ENCODE results near the gene ZNF764. TPM values are rescaled to one million over a fixed set of nuclear protein-coding genes. Genes with fewer than 3 reads are reported as not detected.

The ZNF764 gene
- total RNA-seq, 1 donor from 2014 or later: 3.6 TPM

GRCh38 chr16:30554557-30555314 is 3.4 kb downstream of the ZNF764 start:
- Histone ChIP-seq H3K79me2 (ENCODE audit: low read depth) (peaks cover 22% of the 10 kb centered on the region), H2AFZ (replicated peaks) (no peak overlapping the region), H3K9ac (no peak overlapping the region), H3K4me1 (no peaks in the 10 kb centered on the region), H3K27ac (no peak overlapping the region), H3K9me3 (ENCODE audit: low read depth) (no peaks in the 10 kb centered on the region), H3K36me3 (no peaks in the 10 kb centered on the region), H3F3A (ENCODE audit: low read depth) (peaks cover 20% of the 10 kb centered on the region), H3K4me2 (no peak overlapping the region), H3K4me3 (no peak overlapping the region), H3K27me3 (no peaks in the 10 kb centered on the region), H4K20me1 (ENCODE audit: low read depth) (no peaks in the 10 kb centered on the region)
- H3K4me3 Mint-ChIP-seq: no peak overlapping the region
- no peak overlapping the region for H3K27ac Mint-ChIP-seq
- peaks cover 2% of the 10 kb centered on the region for H3K9me3 Mint-ChIP-seq
- TF ChIP-seq EZH2phosphoT487 (IDR thresholded peaks at IDR 0.05): no peak
- TF ChIP-seq EZH2 (IDR thresholded peaks at IDR 0.05): no peak
- TF ChIP-seq CTCF (IDR thresholded peaks at IDR 0.05): no peak
- H3K4me1 Mint-ChIP-seq: peaks cover 17% of the 10 kb centered on the region
- peaks cover 6% of the 10 kb centered on the region for H3K27me3 Mint-ChIP-seq (ENCODE audit: insufficient read depth, low read depth)
- peaks cover 21% of the 10 kb centered on the region for H3K36me3 Mint-ChIP-seq
- DNase-seq (ENCODE audit: low spot score): no peak

DNA sequence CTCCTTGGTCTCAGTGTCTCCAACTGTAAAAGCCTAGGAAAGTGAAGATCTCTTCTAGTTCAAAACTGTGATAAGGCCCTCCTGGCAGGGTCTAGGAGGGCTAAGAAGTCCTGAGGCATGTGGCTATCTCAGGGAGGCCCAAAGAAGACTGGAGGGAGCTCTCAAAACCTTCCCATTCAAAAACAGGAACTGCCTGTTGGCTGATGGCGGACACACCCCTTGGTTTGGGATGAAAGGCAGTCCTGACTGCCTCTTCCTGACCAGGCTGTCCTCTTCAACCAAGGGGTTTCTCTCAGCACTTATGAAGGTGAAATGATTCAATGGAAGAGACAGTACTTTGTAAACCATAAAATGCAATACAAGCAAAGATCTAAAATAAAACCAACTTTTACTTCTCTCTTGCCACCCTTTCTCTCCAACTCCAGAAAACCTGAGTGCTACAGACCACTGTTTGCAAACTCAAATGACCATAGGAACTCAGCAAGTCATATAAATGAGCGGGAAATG is 4.7 kb downstream of the ZNF764 start:
- no peaks in the 10 kb centered on the region for H3K9me3 Mint-ChIP-seq
- Histone ChIP-seq H3K79me2 (ENCODE audit: low read depth) (peaks cover 22% of the 10 kb centered on the region), H2AFZ (replicated peaks) (no peak overlapping the region), H4K20me1 (ENCODE audit: low read depth) (no peaks in the 10 kb centered on the region), H3K9me3 (ENCODE audit: low read depth) (no peaks in the 10 kb centered on the region), H3K4me3 (no peak overlapping the region), H3K27ac (no peak overlapping the region), H3K4me1 (no peaks in the 10 kb centered on the region), H3K36me3 (no peaks in the 10 kb centered on the region), H3K9ac (no peak overlapping the region), H3K27me3 (no peaks in the 10 kb centered on the region), H3K4me2 (no peak overlapping the region), H3F3A (ENCODE audit: low read depth) (peaks cover 7% of the 10 kb centered on the region)
- H3K36me3 Mint-ChIP-seq: peaks cover 21% of the 10 kb centered on the region
- TF ChIP-seq EZH2phosphoT487 (IDR thresholded peaks at IDR 0.05) (no peak), EZH2 (IDR thresholded peaks at IDR 0.05) (no peak), CTCF (IDR thresholded peaks at IDR 0.05) (no peak)
- H3K4me1 Mint-ChIP-seq: peaks cover 10% of the 10 kb centered on the region
- H3K4me3 Mint-ChIP-seq: no peak overlapping the region
- no peak for DNase-seq (ENCODE audit: low spot score)
- peaks cover 4% of the 10 kb centered on the region for H3K27me3 Mint-ChIP-seq (ENCODE audit: insufficient read depth, low read depth)
- H3K27ac Mint-ChIP-seq: no peak overlapping the region

GRCh38 chr16:30552956-30553355 is 5.2 kb downstream of the ZNF764 start:
- Histone ChIP-seq H3K79me2 (ENCODE audit: low read depth) (peaks cover 22% of the 10 kb centered on the region), H3F3A (ENCODE audit: low read depth) (peaks cover 2% of the 10 kb centered on the region), H3K9ac (no peak overlapping the region), H3K4me3 (no peak overlapping the region), H4K20me1 (ENCODE audit: low read depth) (no peaks in the 10 kb centered on the region), H2AFZ (replicated peaks) (no peak overlapping the region), H3K4me1 (no peaks in the 10 kb centered on the region), H3K27ac (no peak overlapping the region), H3K4me2 (no peak overlapping the region), H3K36me3 (no peaks in the 10 kb centered on the region), H3K27me3 (no peaks in the 10 kb centered on the region), H3K9me3 (ENCODE audit: low read depth) (no peaks in the 10 kb centered on the region)
- Mint-ChIP-seq H3K4me1 (peaks cover 11% of the 10 kb centered on the region), H3K9me3 (no peaks in the 10 kb centered on the region), H3K27ac (no peak overlapping the region), H3K36me3 (peaks cover 21% of the 10 kb centered on the region), H3K27me3 (ENCODE audit: insufficient read depth, low read depth) (peaks cover 6% of the 10 kb centered on the region), H3K4me3 (no peak overlapping the region)
- TF ChIP-seq EZH2phosphoT487 (IDR thresholded peaks at IDR 0.05) (no peak), CTCF (IDR thresholded peaks at IDR 0.05) (no peak), EZH2 (IDR thresholded peaks at IDR 0.05) (no peak)
- DNase-seq (ENCODE audit: low spot score): no peak
